IPS-18a (cell line): ENCODE measurements around the gene TMA7.

Experiments
- H3K27ac ChIP-seq: one replicate; pipeline ENCODE4 v1.5.1; 2013; ENCODE audit warnings: low read length
- H3K27me3 ChIP-seq: one replicate; pipeline ENCODE4 v1.6.1; 2013; ENCODE audit warnings: mild to moderate bottlenecking, low read length; ENCODE audit not compliant: control insufficient read depth, insufficient read depth
- H3K36me3 ChIP-seq: one replicate; pipeline ENCODE4 v1.6.1; 2013; ENCODE audit warnings: low read depth, low read length; ENCODE audit not compliant: control insufficient read depth
- H3K4me1 ChIP-seq: one replicate; pipeline ENCODE4 v1.6.1; 2013; ENCODE audit warnings: low read depth, low read length; ENCODE audit not compliant: control insufficient read depth
- H3K4me3 ChIP-seq: one replicate; pipeline ENCODE4 v1.5.1; 2013; ENCODE audit warnings: low read length
- H3K9ac ChIP-seq: one replicate; pipeline ENCODE4 v1.6.1; 2013; ENCODE audit warnings: mild to moderate bottlenecking, low read length, moderate library complexity
- H3K9me3 ChIP-seq: one replicate; pipeline ENCODE4 v1.6.1; 2013; ENCODE audit warnings: low read depth, low read length; ENCODE audit not compliant: control insufficient read depth

Gene TMA7

DNA sequence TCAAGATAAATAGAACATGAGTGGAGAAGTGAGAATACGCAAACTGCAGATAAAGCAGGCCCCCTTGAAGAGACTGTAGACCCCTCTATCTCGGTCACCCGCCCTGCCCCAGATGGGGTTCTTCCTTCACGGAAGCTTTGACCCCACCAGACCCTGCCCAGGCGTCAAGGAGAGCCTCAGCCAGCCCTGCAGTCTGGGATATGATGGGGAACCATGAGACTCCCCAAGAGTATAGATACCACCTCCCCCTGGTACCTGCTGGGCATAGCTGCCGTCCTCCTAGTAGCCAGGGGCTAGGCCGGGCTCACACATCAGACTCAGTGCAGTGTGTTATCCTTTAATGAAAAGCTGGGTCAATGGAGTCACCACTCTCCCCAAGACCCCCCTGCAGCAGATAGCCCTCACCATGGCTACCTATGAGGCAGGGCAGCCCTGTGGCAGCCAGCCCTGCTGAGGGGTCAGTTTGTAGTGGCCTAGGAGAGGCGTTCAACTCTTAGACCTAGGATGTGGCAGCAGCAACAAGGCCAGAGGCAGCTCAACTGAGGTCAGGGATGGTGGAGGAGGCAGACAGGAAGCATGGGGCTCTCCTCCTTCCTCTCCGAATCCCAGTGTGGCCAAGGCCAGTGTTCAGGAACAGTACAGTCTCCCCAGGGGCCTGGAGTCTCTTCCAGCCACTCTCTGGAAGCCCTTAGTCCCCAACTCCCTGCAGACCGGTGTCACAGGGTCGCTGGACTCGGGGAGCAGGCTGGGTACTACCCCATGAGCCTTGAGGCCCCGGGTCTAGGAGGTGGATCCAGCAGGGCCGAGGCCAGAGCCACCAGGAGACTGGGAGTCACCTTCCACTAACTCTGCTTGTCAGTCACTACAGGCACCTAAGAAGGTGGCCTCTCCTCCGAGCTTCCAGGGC lies 36.3 kb upstream of the TMA7 start:
- H3K9ac ChIP-seq, result no peak overlapping the region
- peaks cover 60% of the 10 kb centered on the region for H3K36me3 ChIP-seq
- no peak overlapping the region for H3K27ac ChIP-seq
- no peak overlapping the region for H3K4me3 ChIP-seq
- H3K27me3 ChIP-seq, result no peaks in the 10 kb centered on the region
- no peaks in the 10 kb centered on the region for H3K9me3 ChIP-seq
- peaks cover 4% of the 10 kb centered on the region for H3K4me1 ChIP-seq

GRCh38 chr3:48404440-48405342 lies 35.4 kb upstream of the TMA7 start:
- H3K9me3 ChIP-seq, result no peaks in the 10 kb centered on the region
- H3K4me1 ChIP-seq, result no peaks in the 10 kb centered on the region
- H3K27me3 ChIP-seq, result no peaks in the 10 kb centered on the region
- no peak overlapping the region for H3K9ac ChIP-seq
- H3K36me3 ChIP-seq, result peaks cover 69% of the 10 kb centered on the region
- no peak overlapping the region for H3K4me3 ChIP-seq
- no peak overlapping the region for H3K27ac ChIP-seq

DNA sequence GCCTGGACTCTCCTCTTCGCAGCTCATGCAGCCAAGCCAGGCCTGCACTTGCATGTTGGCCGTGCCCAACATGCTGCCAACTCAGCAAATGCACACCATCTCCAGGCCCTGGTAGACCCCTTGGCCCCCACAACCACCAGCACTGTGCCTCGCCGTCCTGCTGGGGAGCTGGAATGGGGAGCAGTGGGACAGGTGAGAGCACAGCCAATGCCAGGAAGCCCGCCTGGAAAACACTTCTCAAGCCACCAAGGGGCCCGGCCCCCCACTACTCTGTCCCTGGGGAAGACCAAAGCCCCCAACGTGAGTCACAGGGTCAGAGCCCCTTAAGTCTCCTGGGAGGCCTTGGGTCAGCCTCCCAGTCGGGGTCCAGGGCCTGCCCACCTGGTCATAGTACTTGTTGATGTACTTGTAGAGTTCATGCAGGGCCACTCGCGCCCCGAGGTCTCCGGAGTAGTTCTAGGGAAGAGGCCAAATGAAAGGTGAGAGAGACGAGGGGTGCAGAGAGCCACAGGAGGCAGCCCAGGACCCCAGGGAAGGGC lies 34.6 kb upstream of the TMA7 start:
- no peak overlapping the region for H3K27ac ChIP-seq
- H3K4me3 ChIP-seq, result no peak overlapping the region
- H3K9me3 ChIP-seq, result no peaks in the 10 kb centered on the region
- H3K36me3 ChIP-seq, result peaks cover 76% of the 10 kb centered on the region
- no peaks in the 10 kb centered on the region for H3K27me3 ChIP-seq
- H3K4me1 ChIP-seq, result no peaks in the 10 kb centered on the region
- H3K9ac ChIP-seq, result no peak overlapping the region

DNA sequence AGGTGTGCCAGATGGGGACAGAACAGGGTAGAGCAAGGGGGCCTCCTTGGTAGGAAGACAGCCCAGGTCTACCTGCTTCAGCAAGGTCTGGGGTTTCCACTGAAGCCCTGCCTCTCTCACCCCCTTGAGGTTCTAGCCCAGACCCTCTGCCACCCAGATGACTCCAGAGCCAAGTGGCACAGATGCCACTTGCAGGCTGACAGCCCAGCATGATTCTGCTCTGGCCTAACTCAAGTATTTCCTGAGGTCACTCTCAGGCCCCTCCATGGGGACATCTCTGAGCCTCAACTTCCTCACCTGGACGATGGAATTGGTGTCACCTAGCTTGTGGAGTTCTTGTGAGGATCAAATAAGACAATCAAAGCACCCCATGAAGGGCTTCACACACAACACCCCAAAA lies 34.1 kb upstream of the TMA7 start:
- H3K9ac ChIP-seq, result no peak overlapping the region
- H3K36me3 ChIP-seq, result peaks cover 81% of the 10 kb centered on the region

DNA sequence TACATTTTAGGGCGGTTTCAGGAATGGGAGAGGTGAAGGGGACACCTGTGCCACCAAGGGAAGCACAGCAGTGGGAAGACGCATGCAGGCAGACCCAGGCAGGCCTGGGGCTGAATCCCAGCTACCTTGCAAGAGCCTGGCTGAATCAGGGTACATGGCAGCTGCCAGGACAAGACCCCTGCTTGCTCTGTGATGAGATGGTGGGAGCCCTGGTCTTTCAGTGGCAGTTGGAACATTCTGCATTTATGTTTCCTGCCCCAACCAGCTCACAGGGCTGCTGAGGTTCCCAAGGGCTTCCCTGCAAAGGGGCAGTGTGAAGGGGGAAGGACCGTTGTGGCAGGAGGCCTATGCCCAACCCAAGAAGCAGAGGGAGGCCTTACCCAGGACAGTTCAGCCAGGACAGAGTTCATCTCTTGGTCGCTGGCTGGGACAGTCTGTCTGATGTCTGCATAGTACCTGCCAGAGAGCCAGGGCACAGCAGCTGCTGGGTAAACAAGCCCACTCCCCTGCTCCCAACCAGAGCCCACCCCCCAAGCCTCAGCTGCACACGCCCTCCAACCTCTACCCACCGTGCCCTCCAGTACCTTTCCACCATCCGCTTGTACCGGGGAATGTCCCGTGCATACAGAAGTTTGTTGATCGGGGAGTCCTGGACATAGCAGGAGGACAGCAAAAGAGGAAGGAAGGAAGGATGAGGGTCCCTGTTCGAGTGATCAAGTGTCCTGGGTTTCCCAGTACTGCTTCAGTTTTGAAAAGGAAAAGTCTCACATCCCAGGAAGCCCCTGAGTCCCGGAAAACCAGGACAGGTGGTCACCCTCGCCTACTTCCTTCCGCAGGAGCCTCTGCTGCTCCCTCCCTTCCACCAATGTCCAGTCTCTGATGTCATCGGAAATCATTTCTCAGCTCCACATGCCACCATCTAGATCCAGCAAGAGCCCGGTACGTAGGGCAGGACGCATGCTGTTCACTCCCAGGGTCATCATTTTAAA lies 33.3 kb upstream of the TMA7 start:
- Histone ChIP-seq H3K27me3 (no peaks in the 10 kb centered on the region), H3K9ac (no peak overlapping the region), H3K27ac (no peak overlapping the region), H3K36me3 (peaks cover 89% of the 10 kb centered on the region), H3K4me3 (no peak overlapping the region), H3K4me1 (no peaks in the 10 kb centered on the region), H3K9me3 (no peaks in the 10 kb centered on the region)

More for the DNA sequence above, 34.1 kb upstream of the TMA7 start:
- H3K4me1 ChIP-seq, result no peaks in the 10 kb centered on the region
- H3K4me3 ChIP-seq, result no peak overlapping the region
- H3K27me3 ChIP-seq, result no peaks in the 10 kb centered on the region
- no peaks in the 10 kb centered on the region for H3K9me3 ChIP-seq
- H3K27ac ChIP-seq, result no peak overlapping the region

DNA sequence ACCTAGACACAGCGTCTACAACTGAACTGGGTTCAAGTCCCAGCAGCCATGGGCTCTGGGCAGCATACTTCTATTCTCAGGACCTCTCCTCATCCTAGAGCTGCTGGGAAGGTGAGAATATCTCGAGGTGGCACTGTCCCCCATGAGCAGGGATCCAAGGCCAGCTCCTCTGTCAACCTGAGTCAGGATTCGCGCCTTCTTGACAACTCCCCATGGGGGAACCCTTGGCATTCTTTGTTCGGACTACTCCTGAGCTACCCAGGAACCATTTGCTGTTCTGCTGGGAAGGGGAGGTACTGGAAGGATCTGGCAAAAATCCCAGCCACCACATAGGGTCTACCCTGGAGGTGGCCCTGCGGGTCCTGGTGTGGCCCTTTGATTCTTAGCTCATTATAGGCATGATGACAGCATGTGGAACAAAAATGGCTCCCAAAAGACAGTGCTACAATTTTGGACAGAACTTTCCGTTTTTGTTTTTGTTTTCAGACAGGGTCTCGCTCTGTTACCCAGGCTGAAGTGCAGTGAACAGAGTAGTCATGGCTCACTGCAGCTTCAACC lies 32.4 kb upstream of the TMA7 start:
- Histone ChIP-seq H3K4me1 (no peaks in the 10 kb centered on the region), H3K9ac (no peak overlapping the region), H3K9me3 (no peaks in the 10 kb centered on the region), H3K36me3 (peaks cover 96% of the 10 kb centered on the region), H3K27me3 (no peaks in the 10 kb centered on the region), H3K4me3 (no peak overlapping the region), H3K27ac (no peak overlapping the region)

DNA sequence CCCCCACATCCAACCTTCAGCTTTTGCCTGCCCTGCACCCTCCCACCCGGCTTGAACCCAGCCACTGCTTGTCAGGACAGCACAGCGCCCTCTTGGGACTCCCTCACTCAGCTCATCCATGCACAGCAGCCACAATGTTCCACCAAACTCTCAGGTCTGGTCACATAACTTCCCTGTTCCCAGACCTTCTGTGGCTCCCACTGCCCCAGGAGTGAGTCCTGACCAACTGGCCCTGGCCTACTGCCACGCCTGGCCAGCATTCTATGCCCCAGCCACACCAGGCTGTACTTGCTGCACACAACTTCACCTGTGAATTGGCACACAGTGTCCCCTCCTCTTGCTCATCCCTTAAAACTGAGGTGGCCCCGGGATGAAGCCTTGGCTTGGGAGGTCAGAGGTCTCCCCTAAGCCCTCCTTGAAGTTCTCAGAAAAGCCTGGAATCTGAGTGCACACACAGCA lies 31.2 kb upstream of the TMA7 start:
- no peaks in the 10 kb centered on the region for H3K4me1 ChIP-seq
- H3K27ac ChIP-seq, result no peak overlapping the region
- no peaks in the 10 kb centered on the region for H3K9me3 ChIP-seq
- peaks cover 98% of the 10 kb centered on the region for H3K36me3 ChIP-seq
- H3K9ac ChIP-seq, result no peak overlapping the region
- H3K27me3 ChIP-seq, result no peaks in the 10 kb centered on the region
- H3K4me3 ChIP-seq, result no peak overlapping the region

DNA sequence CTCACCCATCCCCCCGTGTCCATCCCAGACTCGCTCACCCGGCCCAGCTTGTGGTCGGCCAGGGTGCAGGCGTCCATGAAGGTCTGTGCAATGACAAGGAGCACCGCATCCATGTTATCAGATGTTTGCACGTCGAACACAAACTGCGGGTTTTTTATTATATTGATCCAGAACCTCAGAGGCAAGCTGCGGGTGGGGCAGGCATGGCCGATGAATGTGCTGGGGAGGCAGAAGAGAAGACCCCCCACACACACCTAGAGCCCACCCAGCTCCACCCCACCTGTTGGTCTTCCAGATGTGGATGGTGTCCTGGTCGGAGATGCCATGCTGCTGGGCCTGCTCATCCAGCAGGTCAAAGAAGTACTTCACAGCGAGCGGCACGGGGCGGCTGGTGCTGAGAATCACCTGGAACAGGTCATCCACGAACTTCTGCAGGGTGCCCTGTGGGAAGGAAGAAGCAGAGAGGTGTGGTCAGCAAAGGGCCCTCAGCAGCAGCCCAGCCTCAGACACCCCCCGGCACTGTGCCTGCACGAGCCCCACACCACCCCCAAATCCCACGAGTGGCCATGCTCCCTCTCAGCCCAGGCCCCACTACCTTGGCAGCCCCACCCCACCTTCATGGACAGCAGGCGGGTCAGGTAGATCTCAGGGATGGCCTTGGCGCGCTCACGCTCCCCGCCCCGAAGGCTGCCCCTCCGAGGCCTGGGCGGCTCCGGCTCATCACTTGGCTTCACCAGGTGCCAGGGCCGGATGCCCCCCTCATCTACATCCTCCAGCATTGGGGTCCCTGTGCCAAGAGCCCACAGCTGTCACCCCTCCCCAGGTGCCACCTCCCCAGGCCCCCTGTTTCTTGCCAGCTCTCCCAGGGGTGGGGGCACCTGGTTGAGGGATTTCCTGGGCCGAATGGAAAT lies 30.5 kb upstream of the TMA7 start:
- H3K9me3 ChIP-seq, result no peaks in the 10 kb centered on the region
- no peaks in the 10 kb centered on the region for H3K27me3 ChIP-seq
- H3K27ac ChIP-seq, result no peak overlapping the region
- no peak overlapping the region for H3K9ac ChIP-seq
- H3K4me1 ChIP-seq, result no peaks in the 10 kb centered on the region
- H3K36me3 ChIP-seq, result peaks cover 98% of the 10 kb centered on the region
- no peak overlapping the region for H3K4me3 ChIP-seq

DNA sequence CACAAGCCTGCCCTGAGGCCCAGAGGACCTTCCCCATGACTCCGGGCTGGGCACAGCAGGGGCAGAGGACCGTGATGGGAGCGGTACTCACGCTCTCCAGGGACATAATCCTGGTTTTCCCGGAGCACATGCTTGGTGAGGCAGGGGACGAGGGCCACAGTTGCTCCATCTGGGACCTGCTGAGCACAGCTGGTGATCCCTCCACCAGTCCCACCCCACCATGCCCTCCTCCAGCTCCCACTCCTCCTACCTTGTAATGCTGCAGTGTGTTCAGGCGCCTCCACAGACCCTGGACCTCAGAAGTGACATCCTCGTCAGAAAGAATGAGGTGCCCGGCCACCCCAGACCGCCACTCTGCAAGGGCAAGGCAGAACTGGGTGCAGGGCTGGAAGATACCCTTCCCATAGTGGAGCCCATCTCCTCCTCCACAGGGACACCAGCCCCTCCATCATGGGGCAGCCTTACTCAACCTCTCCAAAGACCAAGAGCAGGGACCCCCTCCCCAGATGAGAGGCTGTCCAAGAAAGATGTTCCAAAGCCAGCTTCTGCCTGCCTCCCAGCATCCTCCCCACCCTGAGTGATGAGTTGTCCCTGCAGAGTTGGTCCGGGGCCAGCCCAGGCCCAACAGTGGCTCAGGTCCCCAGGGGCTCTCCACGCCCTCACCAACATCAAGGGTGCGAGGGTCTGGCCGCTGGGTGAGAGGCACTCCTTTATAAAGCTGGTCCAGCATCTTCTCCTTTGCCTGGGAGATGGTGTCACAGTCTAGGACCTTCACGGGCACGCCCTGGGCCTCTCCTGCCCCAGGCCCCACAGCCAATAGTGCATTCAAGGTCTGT lies 29.6 kb upstream of the TMA7 start:
- H3K4me1 ChIP-seq, result no peaks in the 10 kb centered on the region
- H3K4me3 ChIP-seq, result no peak overlapping the region
- no peak overlapping the region for H3K9ac ChIP-seq
- no peaks in the 10 kb centered on the region for H3K9me3 ChIP-seq
- H3K27me3 ChIP-seq, result no peaks in the 10 kb centered on the region
- peaks cover 98% of the 10 kb centered on the region for H3K36me3 ChIP-seq
- H3K27ac ChIP-seq, result no peak overlapping the region
